HEK293 (cell line): ENCODE results near the gene GUCA1A.
"Not testable (repeated sequence)": the region's sequence is repeated elsewhere in the genome, so short reads cannot be mapped to it uniquely, and the experiment has no call there.

ENCODE experiments used
- CTCF ChIA-PET: fragments of 350-600 bp; formaldehyde crosslinking; extraction: SDS; loops from one replicate; lab custom pipeline; 2021; ENCODE audit warnings: antibody characterized with exemption; lab: Yijun Ruan, JAX
- POLR2A ChIA-PET: fragments of 300-600 bp; formaldehyde crosslinking; extraction: SDS; loops from one replicate; lab custom pipeline; 2020; ENCODE audit warnings: antibody characterized with exemption, inconsistent platforms; lab: Yijun Ruan, JAX
- H3K27ac ChIP-seq: fragments of 200-500 bp; sonication (Bioruptor generic); 2 replicates; pipeline ENCODE4 v1.5.1; 2014; ENCODE audit warnings: low read depth, low read length, control low read depth, inconsistent platforms; ENCODE audit errors: extremely low read depth
- H3K36me3 ChIP-seq, 2 experiments: fragments of 200-500 bp in 1 of 2; sonication (Bioruptor generic) in 1 of 2; 1 replicate in 1 of 2; 2 replicates in 1 of 2; pipeline ENCODE4 v1.5.1; 2014 to 2017; ENCODE audit warnings: inconsistent platforms in 2 of 2, low read length in 2 of 2; ENCODE audit not compliant: control insufficient read depth in 2 of 2, insufficient read depth in 1 of 2
- H3K4me1 ChIP-seq: fragments of 200-500 bp; sonication (Bioruptor generic); 2 replicates; pipeline ENCODE4 v1.5.1; 2014; ENCODE audit warnings: mild to moderate bottlenecking, low read length, inconsistent platforms; ENCODE audit not compliant: control insufficient read depth, insufficient read depth
- H3K4me3 ChIP-seq: 2 replicates; pipeline ENCODE4 v1.5.1; 2011; ENCODE audit warnings: low read depth, mild to moderate bottlenecking, control low read depth, low read length, moderate library complexity
- H3K9me3 ChIP-seq: fragments of 200-500 bp; sonication (Bioruptor generic); 2 replicates; pipeline ENCODE4 v1.5.1; 2014; ENCODE audit warnings: low read depth, low read length, inconsistent platforms; ENCODE audit not compliant: control insufficient read depth, insufficient read depth
- GLI4 ChIP-seq: fragments of 450-650 bp; formaldehyde crosslinking; IDR thresholded peaks from 2 replicates; pipeline ENCODE4 v1.5.1; 2016; ENCODE audit warnings: missing biosample characterization, missing genetic modification characterization
- OSR2 ChIP-seq: fragments of 450-650 bp; formaldehyde crosslinking; IDR thresholded peaks from 2 replicates; pipeline ENCODE4 v1.5.1; 2016; ENCODE audit warnings: missing biosample characterization, missing genetic modification characterization
- SP3 ChIP-seq: fragments of 450-650 bp; formaldehyde crosslinking; IDR thresholded peaks from 2 replicates; pipeline ENCODE4 v1.5.1; 2016; ENCODE audit warnings: missing biosample characterization, missing genetic modification characterization
- TRIM28 ChIP-seq: IDR thresholded peaks from 2 replicates; pipeline ENCODE4 v1.6.1; 2011; ENCODE audit warnings: low read length, control low read depth, borderline replicate concordance
- YY2 ChIP-seq: fragments of 450-650 bp; formaldehyde crosslinking; IDR thresholded peaks from 2 replicates; pipeline ENCODE4 v1.5.1; 2016; ENCODE audit warnings: missing biosample characterization, missing genetic modification characterization
- ZNF155 ChIP-seq: fragments of 450-650 bp; formaldehyde crosslinking; IDR thresholded peaks from 2 replicates; pipeline ENCODE4 v1.5.1; 2016; ENCODE audit warnings: missing biosample characterization, missing genetic modification characterization
- ZNF350 ChIP-seq: fragments of 450-650 bp; formaldehyde crosslinking; IDR thresholded peaks from 2 replicates; pipeline ENCODE4 v1.5.0; 2017; ENCODE audit warnings: missing biosample characterization, mild to moderate bottlenecking, missing genetic modification characterization
- ZNF394 ChIP-seq: fragments of 450-650 bp; formaldehyde crosslinking; IDR thresholded peaks from 2 replicates; pipeline ENCODE4 v1.5.1; 2016; ENCODE audit warnings: missing biosample characterization, missing genetic modification characterization, mild to moderate bottlenecking, moderate library complexity, borderline replicate concordance
- ZNF416 ChIP-seq: fragments of 450-650 bp; formaldehyde crosslinking; IDR thresholded peaks from 2 replicates; pipeline ENCODE4 v1.5.1; 2016; ENCODE audit warnings: missing biosample characterization, missing genetic modification characterization
- ZNF433 ChIP-seq: fragments of 450-650 bp; formaldehyde crosslinking; IDR thresholded peaks from 2 replicates; pipeline ENCODE4 v1.5.1; 2016; ENCODE audit warnings: missing biosample characterization, missing genetic modification characterization, low read depth
- ZNF558 ChIP-seq: fragments of 450-650 bp; formaldehyde crosslinking; IDR thresholded peaks from 2 replicates; pipeline ENCODE4 v1.5.1; 2016; ENCODE audit warnings: missing biosample characterization, missing genetic modification characterization
- ZNF561 ChIP-seq: fragments of 450-650 bp; IDR thresholded peaks from 2 replicates; pipeline ENCODE4 v1.5.1; 2018; ENCODE audit warnings: missing biosample characterization, missing genetic modification characterization, borderline replicate concordance
- ZNF701 ChIP-seq: fragments of 450-650 bp; formaldehyde crosslinking; IDR thresholded peaks from 2 replicates; pipeline ENCODE4 v1.5.1; 2016; ENCODE audit warnings: missing biosample characterization, missing genetic modification characterization
- ZNF768 ChIP-seq: fragments of 450-650 bp; formaldehyde crosslinking; IDR thresholded peaks from 2 replicates; pipeline ENCODE4 v1.5.1; 2018; ENCODE audit warnings: missing biosample characterization, mild to moderate bottlenecking, missing genetic modification characterization
- ZNF792 ChIP-seq: fragments of 450-650 bp; formaldehyde crosslinking; IDR thresholded peaks from 2 replicates; pipeline ENCODE4 v1.5.1; 2016; ENCODE audit warnings: missing biosample characterization, missing genetic modification characterization
- ZSCAN30 ChIP-seq: fragments of 450-650 bp; IDR thresholded peaks from 2 replicates; pipeline ENCODE4 v1.5.1; 2018; ENCODE audit warnings: missing biosample characterization, mild to moderate bottlenecking, missing genetic modification characterization, moderate library complexity
- TF ChIP-seq, protein P1 (sequence below): fragments of 450-650 bp; formaldehyde crosslinking; IDR thresholded peaks from 2 replicates; pipeline ENCODE4 v1.5.1; 2017; ENCODE audit warnings: missing biosample characterization, mild to moderate bottlenecking, missing genetic modification characterization, moderate library complexity
- TF ChIP-seq, protein P2 (sequence below): fragments of 450-650 bp; formaldehyde crosslinking; IDR thresholded peaks from 2 replicates; pipeline ENCODE4 v1.5.1; 2016; ENCODE audit warnings: missing biosample characterization, missing genetic modification characterization
- TF ChIP-seq, protein P3 (sequence below): fragments of 450-650 bp; IDR thresholded peaks from 2 replicates; pipeline ENCODE4 v1.5.1; 2018; ENCODE audit warnings: missing biosample characterization, missing genetic modification characterization

GUCA1A gene

DNA sequence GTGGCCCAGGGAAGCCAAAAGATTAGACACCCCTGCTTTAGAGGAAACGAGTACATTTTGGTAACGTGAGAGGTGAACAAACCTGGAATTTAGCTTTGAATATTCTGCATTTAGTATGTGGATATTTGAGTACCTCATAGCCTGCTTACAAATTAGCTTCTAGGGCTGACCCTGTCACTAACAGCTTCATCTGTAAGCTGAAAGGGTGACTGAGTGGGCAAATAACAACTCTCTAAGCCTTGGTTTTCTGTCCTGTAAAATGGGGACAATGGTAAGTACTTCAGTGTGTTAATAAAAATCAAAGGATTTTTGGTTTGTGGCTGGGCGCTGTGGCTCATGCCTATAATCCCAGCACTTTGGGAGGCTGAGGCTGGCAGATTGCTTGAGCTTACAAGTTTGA is 30.0 kb downstream of the GUCA1A start:
- Histone ChIP-seq H3K4me3 (no peak overlapping the region), H3K27ac (no peak overlapping the region), H3K36me3 (peaks cover 9 to 45% of the 10 kb centered on the region in 2 experiments), H3K4me1 (no peaks in the 10 kb centered on the region), H3K9me3 (no peaks in the 10 kb centered on the region)
- TF ChIP-seq TRIM28 (no peak), YY2 (tag by site-specific recombination) (no peak), ZNF768 (tag by site-specific recombination) (no peak), ZNF792 (no peak), ZNF394 (no peak), SP3 (tag by site-specific recombination) (no peak), OSR2 (tag by site-specific recombination) (no peak), ZNF433 (no peak), ZNF701 (tag by site-specific recombination) (no peak), ZNF155 (tag by site-specific recombination) (no peak), ZSCAN30 (tag by site-specific recombination) (no peak), ZNF561 (tag by site-specific recombination) (no peak), GLI4 (no peak)
- TF ChIP-seq, protein P1, sequence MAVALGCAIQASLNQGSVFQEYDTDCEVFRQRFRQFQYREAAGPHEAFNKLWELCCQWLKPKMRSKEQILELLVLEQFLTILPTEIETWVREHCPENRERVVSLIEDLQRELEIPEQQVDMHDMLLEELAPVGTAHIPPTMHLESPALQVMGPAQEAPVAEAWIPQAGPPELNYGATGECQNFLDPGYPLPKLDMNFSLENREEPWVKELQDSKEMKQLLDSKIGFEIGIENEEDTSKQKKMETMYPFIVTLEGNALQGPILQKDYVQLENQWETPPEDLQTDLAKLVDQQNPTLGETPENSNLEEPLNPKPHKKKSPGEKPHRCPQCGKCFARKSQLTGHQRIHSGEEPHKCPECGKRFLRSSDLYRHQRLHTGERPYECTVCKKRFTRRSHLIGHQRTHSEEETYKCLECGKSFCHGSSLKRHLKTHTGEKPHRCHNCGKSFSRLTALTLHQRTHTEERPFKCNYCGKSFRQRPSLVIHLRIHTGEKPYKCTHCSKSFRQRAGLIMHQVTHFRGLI (tag by site-specific recombination): no peak
- TF ChIP-seq, protein P2, sequence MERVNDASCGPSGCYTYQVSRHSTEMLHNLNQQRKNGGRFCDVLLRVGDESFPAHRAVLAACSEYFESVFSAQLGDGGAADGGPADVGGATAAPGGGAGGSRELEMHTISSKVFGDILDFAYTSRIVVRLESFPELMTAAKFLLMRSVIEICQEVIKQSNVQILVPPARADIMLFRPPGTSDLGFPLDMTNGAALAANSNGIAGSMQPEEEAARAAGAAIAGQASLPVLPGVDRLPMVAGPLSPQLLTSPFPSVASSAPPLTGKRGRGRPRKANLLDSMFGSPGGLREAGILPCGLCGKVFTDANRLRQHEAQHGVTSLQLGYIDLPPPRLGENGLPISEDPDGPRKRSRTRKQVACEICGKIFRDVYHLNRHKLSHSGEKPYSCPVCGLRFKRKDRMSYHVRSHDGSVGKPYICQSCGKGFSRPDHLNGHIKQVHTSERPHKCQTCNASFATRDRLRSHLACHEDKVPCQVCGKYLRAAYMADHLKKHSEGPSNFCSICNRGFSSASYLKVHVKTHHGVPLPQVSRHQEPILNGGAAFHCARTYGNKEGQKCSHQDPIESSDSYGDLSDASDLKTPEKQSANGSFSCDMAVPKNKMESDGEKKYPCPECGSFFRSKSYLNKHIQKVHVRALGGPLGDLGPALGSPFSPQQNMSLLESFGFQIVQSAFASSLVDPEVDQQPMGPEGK (tag by site-specific recombination): no peak
- TF ChIP-seq, protein P3, sequence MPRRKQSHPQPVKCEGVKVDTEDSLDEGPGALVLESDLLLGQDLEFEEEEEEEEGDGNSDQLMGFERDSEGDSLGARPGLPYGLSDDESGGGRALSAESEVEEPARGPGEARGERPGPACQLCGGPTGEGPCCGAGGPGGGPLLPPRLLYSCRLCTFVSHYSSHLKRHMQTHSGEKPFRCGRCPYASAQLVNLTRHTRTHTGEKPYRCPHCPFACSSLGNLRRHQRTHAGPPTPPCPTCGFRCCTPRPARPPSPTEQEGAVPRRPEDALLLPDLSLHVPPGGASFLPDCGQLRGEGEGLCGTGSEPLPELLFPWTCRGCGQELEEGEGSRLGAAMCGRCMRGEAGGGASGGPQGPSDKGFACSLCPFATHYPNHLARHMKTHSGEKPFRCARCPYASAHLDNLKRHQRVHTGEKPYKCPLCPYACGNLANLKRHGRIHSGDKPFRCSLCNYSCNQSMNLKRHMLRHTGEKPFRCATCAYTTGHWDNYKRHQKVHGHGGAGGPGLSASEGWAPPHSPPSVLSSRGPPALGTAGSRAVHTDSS: no peak
- ChIA-PET POLR2A (interaction anchor here (0.6 kb wide), 1 partner anchor 261 kb away, joined by 6 read pairs; no protein-coding TSS in a partner anchor), CTCF (interaction anchor here (0.9 to 3.2 kb wide), 4 partner anchors 10 to 345 kb away, joined by 3 to 40 read pairs (median 7); no protein-coding TSS in a partner anchor)

DNA sequence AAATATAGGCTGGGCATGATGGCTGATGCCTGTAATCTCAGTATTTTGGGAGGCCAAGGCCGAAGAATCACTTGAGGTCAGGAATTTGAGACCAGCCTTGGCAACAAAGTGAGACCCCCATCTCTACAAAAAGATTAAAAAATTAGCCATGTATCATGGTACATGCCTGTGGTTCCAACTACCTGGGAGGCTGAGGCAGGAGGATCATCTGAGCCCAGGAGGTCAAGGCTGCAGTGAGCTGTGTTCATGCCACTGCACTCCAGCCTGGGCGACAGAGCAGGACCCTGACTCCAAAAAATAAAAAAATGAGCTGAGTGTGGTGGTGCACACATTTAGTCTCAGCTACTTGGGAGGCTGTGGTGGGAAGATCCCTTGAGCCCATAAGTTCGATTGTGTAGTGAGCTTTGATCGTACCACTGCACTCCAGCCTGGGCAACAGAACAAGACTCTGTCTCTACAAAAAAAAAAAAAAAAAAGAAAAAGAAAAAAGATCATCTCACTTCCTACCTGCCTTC is 31.7 kb downstream of the GUCA1A start:
- POLR2A ChIA-PET: interaction anchor here (1.4 kb wide), 1 partner anchor 10 kb away, joined by 6 read pairs; no protein-coding TSS in a partner anchor
- Histone ChIP-seq H3K4me1 (no peaks in the 10 kb centered on the region), H3K27ac (no peak overlapping the region), H3K36me3 (peaks cover 25 to 61% of the 10 kb centered on the region in 2 experiments), H3K4me3 (no peak overlapping the region), H3K9me3 (no peaks in the 10 kb centered on the region)
- CTCF ChIA-PET: interaction anchor here (0.6 to 1.8 kb wide), 3 partner anchors 10 to 35 kb away, joined by 3 to 8 read pairs (median 5); no protein-coding TSS in a partner anchor
- TF ChIP-seq ZNF558 (tag by site-specific recombination): no peak
- no peak for TF ChIP-seq ZNF350 (tag by site-specific recombination)
- no peak for TF ChIP-seq ZNF416 (tag by site-specific recombination)

DNA sequence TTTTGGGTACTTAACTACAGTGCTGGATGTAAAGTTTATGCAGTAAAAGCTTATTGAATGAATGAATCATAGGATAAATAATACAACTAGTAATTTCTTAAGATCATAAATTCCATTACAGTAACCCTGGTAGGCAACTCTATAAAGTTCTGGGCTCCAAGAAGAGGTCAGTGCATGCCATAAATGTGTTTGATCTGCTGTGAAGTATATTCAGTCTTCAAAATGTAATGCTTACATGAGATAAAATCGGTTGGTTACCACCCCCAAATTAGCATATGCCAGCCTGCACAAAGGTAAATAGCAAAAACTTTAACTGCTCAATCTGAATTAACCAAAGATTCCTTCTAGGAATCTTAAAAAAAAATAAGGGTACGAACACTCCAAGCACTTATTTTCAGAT is 34.4 kb downstream of the GUCA1A start:
- H3K27ac ChIP-seq, CTCF ChIA-PET, H3K9me3 ChIP-seq, H3K4me1 ChIP-seq, POLR2A ChIA-PET, H3K4me3 ChIP-seq: not testable (repeated sequence)
- H3K36me3 ChIP-seq: peaks cover 43 to 87% of the 10 kb centered on the region in 2 experiments
